Measurements from ENCODE around the gene CDKAL1. TPM values are rescaled to one million over a fixed set of nuclear protein-coding genes. Genes with fewer than 3 reads are reported as not detected.

The CDKAL1 gene
- total and polyA plus RNA-seq, 2 of the 13 experiments (the other 11 are each of a cell fraction or from before 2014, with no cell fraction given), result 9.5 to 27.7 TPM

- TF ChIP-seq, protein P1, sequence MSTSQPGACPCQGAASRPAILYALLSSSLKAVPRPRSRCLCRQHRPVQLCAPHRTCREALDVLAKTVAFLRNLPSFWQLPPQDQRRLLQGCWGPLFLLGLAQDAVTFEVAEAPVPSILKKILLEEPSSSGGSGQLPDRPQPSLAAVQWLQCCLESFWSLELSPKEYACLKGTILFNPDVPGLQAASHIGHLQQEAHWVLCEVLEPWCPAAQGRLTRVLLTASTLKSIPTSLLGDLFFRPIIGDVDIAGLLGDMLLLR (CRISPR knock-in tag; IDR thresholded peaks at IDR 0.05), result no peak
- TF ChIP-seq ZNF251 (CRISPR knock-in tag; IDR thresholded peaks at IDR 0.05) (no peak), SP140L (CRISPR knock-in tag; IDR thresholded peaks at IDR 0.05; ENCODE audit: borderline replicate concordance) (no peak), CAMTA2 (CRISPR knock-in tag; IDR thresholded peaks at IDR 0.05; ENCODE audit: borderline replicate concordance) (no peak), ZNF547 (CRISPR knock-in tag; IDR thresholded peaks at IDR 0.05) (no peak), PRPF4 (IDR thresholded peaks at IDR 0.05; ENCODE audit: low read depth, low read length, poor library complexity, severe bottlenecking) (no peak), CENPX (CRISPR knock-in tag; IDR thresholded peaks at IDR 0.05) (no peak), ZEB1 (IDR thresholded peaks at IDR 0.05; ENCODE audit: insufficient replicate concordance, low read depth) (peak; percentile 87), ZNF780A (CRISPR knock-in tag; IDR thresholded peaks at IDR 0.05) (no peak), NFYC (CRISPR knock-in tag; IDR thresholded peaks at IDR 0.05) (peak; percentile 45; the same call in 1 of the 2 replicates), ZNF234 (CRISPR knock-in tag; conservative IDR thresholded peaks at IDR 0.05) (no peak), TMF1 (CRISPR knock-in tag; IDR thresholded peaks at IDR 0.05; ENCODE audit: low read depth) (no peak), ZNF580 (CRISPR knock-in tag; IDR thresholded peaks at IDR 0.05; ENCODE audit: borderline replicate concordance, low read depth) (no peak), SCMH1 (CRISPR knock-in tag; IDR thresholded peaks at IDR 0.05; ENCODE audit: borderline replicate concordance) (no peak), ZNF569 (CRISPR knock-in tag; IDR thresholded peaks at IDR 0.05; ENCODE audit: borderline replicate concordance) (no peak)
- TF ChIP-seq, protein P2, sequence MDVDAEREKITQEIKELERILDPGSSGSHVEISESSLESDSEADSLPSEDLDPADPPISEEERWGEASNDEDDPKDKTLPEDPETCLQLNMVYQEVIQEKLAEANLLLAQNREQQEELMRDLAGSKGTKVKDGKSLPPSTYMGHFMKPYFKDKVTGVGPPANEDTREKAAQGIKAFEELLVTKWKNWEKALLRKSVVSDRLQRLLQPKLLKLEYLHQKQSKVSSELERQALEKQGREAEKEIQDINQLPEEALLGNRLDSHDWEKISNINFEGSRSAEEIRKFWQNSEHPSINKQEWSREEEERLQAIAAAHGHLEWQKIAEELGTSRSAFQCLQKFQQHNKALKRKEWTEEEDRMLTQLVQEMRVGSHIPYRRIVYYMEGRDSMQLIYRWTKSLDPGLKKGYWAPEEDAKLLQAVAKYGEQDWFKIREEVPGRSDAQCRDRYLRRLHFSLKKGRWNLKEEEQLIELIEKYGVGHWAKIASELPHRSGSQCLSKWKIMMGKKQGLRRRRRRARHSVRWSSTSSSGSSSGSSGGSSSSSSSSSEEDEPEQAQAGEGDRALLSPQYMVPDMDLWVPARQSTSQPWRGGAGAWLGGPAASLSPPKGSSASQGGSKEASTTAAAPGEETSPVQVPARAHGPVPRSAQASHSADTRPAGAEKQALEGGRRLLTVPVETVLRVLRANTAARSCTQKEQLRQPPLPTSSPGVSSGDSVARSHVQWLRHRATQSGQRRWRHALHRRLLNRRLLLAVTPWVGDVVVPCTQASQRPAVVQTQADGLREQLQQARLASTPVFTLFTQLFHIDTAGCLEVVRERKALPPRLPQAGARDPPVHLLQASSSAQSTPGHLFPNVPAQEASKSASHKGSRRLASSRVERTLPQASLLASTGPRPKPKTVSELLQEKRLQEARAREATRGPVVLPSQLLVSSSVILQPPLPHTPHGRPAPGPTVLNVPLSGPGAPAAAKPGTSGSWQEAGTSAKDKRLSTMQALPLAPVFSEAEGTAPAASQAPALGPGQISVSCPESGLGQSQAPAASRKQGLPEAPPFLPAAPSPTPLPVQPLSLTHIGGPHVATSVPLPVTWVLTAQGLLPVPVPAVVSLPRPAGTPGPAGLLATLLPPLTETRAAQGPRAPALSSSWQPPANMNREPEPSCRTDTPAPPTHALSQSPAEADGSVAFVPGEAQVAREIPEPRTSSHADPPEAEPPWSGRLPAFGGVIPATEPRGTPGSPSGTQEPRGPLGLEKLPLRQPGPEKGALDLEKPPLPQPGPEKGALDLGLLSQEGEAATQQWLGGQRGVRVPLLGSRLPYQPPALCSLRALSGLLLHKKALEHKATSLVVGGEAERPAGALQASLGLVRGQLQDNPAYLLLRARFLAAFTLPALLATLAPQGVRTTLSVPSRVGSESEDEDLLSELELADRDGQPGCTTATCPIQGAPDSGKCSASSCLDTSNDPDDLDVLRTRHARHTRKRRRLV (CRISPR knock-in tag; IDR thresholded peaks at IDR 0.05), result no peak
- TF ChIP-seq, protein P3, sequence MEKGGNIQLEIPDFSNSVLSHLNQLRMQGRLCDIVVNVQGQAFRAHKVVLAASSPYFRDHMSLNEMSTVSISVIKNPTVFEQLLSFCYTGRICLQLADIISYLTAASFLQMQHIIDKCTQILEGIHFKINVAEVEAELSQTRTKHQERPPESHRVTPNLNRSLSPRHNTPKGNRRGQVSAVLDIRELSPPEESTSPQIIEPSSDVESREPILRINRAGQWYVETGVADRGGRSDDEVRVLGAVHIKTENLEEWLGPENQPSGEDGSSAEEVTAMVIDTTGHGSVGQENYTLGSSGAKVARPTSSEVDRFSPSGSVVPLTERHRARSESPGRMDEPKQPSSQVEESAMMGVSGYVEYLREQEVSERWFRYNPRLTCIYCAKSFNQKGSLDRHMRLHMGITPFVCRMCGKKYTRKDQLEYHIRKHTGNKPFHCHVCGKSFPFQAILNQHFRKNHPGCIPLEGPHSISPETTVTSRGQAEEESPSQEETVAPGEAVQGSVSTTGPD (CRISPR knock-in tag; IDR thresholded peaks at IDR 0.05), result no peak
- TF ChIP-seq, protein P4, sequence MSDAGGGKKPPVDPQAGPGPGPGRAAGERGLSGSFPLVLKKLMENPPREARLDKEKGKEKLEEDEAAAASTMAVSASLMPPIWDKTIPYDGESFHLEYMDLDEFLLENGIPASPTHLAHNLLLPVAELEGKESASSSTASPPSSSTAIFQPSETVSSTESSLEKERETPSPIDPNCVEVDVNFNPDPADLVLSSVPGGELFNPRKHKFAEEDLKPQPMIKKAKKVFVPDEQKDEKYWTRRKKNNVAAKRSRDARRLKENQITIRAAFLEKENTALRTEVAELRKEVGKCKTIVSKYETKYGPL (CRISPR knock-in tag; IDR thresholded peaks at IDR 0.05), result no peak
- TF ChIP-seq, protein P5, sequence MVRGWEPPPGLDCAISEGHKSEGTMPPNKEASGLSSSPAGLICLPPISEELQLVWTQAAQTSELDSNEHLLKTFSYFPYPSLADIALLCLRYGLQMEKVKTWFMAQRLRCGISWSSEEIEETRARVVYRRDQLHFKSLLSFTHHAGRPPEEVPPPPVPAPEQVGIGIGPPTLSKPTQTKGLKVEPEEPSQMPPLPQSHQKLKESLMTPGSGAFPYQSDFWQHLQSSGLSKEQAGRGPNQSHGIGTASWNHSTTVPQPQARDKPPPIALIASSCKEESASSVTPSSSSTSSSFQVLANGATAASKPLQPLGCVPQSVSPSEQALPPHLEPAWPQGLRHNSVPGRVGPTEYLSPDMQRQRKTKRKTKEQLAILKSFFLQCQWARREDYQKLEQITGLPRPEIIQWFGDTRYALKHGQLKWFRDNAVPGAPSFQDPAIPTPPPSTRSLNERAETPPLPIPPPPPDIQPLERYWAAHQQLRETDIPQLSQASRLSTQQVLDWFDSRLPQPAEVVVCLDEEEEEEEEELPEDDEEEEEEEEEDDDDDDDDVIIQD (CRISPR knock-in tag; IDR thresholded peaks at IDR 0.05; ENCODE audit: low read depth), result peak; percentile 99
Measured at GRCh38 chr6:21003780-21004541, 469.7 kb downstream of the CDKAL1 start (continued).
